PC-3 (cell line): ENCODE data around the gene ADAM15. TPM values are rescaled to one million over a fixed set of nuclear protein-coding genes. Genes with fewer than 3 reads are reported as not detected.

ENCODE experiments used
- ATAC-seq: fragments of 200-7000 bp; cut with Tn5 transposase; 2 replicates; pipeline ENCODE4 v1.9.1; 2020; ENCODE audit warnings: mild to moderate bottlenecking, moderate library complexity
- BruUV-seq: library from RNA; stranded (reverse); fragments of 400-500 nt; replicated peaks from 2 replicates; lab custom pipeline; 2021; lab: Mats Ljungman, UMichigan
- CTCF ChIA-PET: fragments of 300-600 bp; sonication (Branson Sonifier 250); formaldehyde crosslinking; loops from one replicate; lab custom pipeline; 2022; ENCODE audit warnings: antibody characterized with exemption; lab: Charles Lee
- POLR2A ChIA-PET: fragments of 300-600 bp; sonication (Branson Sonifier 250); formaldehyde crosslinking; loops from one replicate; lab custom pipeline; 2022; ENCODE audit warnings: antibody characterized with exemption; ENCODE audit not compliant: unreplicated experiment; lab: Charles Lee
- DNase-seq: peaks from one replicate; pipeline ENCODE4 v3.0.0-alpha.2; 2015
- H2AFZ ChIP-seq: fragments of 300-600 bp; sonication (generic); 2 replicates; pipeline ENCODE4 v1.6.0; 2016; ENCODE audit warnings: antibody characterized with exemption, low read length
- H3F3A ChIP-seq: fragments of 300-600 bp; sonication (generic); one replicate; pipeline ENCODE4 v1.6.0; 2017; ENCODE audit warnings: antibody characterized with exemption, low read length, control low read depth, mild to moderate bottlenecking; ENCODE audit not compliant: unreplicated experiment
- H3K27ac ChIP-seq: fragments of 300-600 bp; sonication (generic); 2 replicates; pipeline ENCODE4 v1.5.1; 2016; ENCODE audit warnings: mild to moderate bottlenecking, low read length
- H3K27me3 ChIP-seq: fragments of 300-600 bp; sonication (generic); 2 replicates; pipeline ENCODE4 v1.6.1; 2016; ENCODE audit warnings: low read length, mixed read lengths
- H3K36me3 ChIP-seq: fragments of 300-600 bp; sonication (generic); 2 replicates; pipeline ENCODE4 v1.6.1; 2016; ENCODE audit warnings: low read depth, mixed run types, low read length, mixed read lengths
- H3K4me1 ChIP-seq: fragments of 300-600 bp; sonication (generic); 2 replicates; pipeline ENCODE4 v1.5.1; 2016; ENCODE audit warnings: low read length; ENCODE audit not compliant: insufficient read depth
- H3K4me2 ChIP-seq: fragments of 300-600 bp; sonication (generic); 2 replicates; pipeline ENCODE4 v1.6.0; 2016; ENCODE audit warnings: low read length
- H3K4me3 ChIP-seq: fragments of 300-600 bp; sonication (generic); 2 replicates; pipeline ENCODE4 v1.5.1; 2016; ENCODE audit warnings: mild to moderate bottlenecking, low read length, mixed read lengths
- H3K79me2 ChIP-seq: fragments of 300-600 bp; sonication (generic); 2 replicates; pipeline ENCODE4 v1.6.1; 2017; ENCODE audit warnings: low read length, mixed read lengths
- H3K9ac ChIP-seq: fragments of 300-600 bp; sonication (generic); 2 replicates; pipeline ENCODE4 v1.6.0; 2016; ENCODE audit warnings: mild to moderate bottlenecking, low read length
- H3K9me2 ChIP-seq: fragments of 300-600 bp; sonication (generic); replicated peaks from 2 replicates; pipeline ENCODE4 v1.6.1; 2016; ENCODE audit warnings: mixed run types, low read length, mixed read lengths
- H3K9me3 ChIP-seq: fragments of 300-600 bp; sonication (generic); 2 replicates; pipeline ENCODE4 v1.6.1; 2016; ENCODE audit warnings: low read length, mixed read lengths
- H4K20me1 ChIP-seq: fragments of 300-600 bp; sonication (generic); 2 replicates; pipeline ENCODE4 v1.6.1; 2016; ENCODE audit warnings: low read length, mixed read lengths
- CTCF ChIP-seq: fragments of 300-600 bp; sonication (generic); conservative IDR thresholded peaks from 2 replicates; pipeline ENCODE4 v1.5.1; 2017; ENCODE audit warnings: antibody characterized with exemption, low read depth, mild to moderate bottlenecking, low read length
- EZH2 ChIP-seq: fragments of 300-600 bp; sonication (generic); IDR thresholded peaks from one replicate; pipeline ENCODE4 v1.6.1; 2017; ENCODE audit warnings: antibody characterized with exemption, mild to moderate bottlenecking, low read length; ENCODE audit not compliant: unreplicated experiment
- EZH2phosphoT487 ChIP-seq: fragments of 300-600 bp; sonication (generic); IDR thresholded peaks from 2 replicates; pipeline ENCODE4 v1.6.1; 2018; ENCODE audit warnings: mild to moderate bottlenecking, antibody characterized with exemption, low read length, borderline replicate concordance
- intact Hi-C: fragments of 100-400 bp; cut with micrococcal nuclease; formaldehyde crosslinking; loops from 2 replicates; pipeline ENCODE4 v1.9.0; 2023
- total RNA-seq: library from RNA; depleted of rRNA; stranded (reverse); fragments of >200 nt; gene quantifications from 2 replicates; pipeline ENCODE4 v1.2.3, GENCODE V29; 2014

Gene ADAM15
- total RNA-seq, 1 experiment from 2014 or later = 334 TPM

- DNase-seq (no peak), ATAC-seq (no peak)
- Histone ChIP-seq H3K9ac (no peak overlapping the region), H3K9me3 (no peaks in the 10 kb centered on the region), H3K9me2 (no peaks in the 10 kb centered on the region), H3K4me2 (no peak overlapping the region), H3F3A (no peaks in the 10 kb centered on the region), H2AFZ (no peak overlapping the region), H3K27ac (no peak overlapping the region), H3K36me3 (no peaks in the 10 kb centered on the region), H3K27me3 (peaks cover 17% of the 10 kb centered on the region), H3K4me3 (no peak overlapping the region), H4K20me1 (no peaks in the 10 kb centered on the region), H3K4me1 (peaks cover 35% of the 10 kb centered on the region), H3K79me2 (no peaks in the 10 kb centered on the region)
- CTCF ChIA-PET = interaction anchor here (0.5 kb wide), 1 partner anchor 11 kb away, joined by 3 read pairs; no protein-coding TSS in a partner anchor
- POLR2A ChIA-PET = no interaction called here
- intact Hi-C loops = no loop called here
- BruUV-seq = no TSS peak
- TF ChIP-seq EZH2phosphoT487 (no peak), EZH2 (no peak), CTCF (no peak)
Measured at GRCh38 chr1:155075535-155075934, 24.4 kb downstream of the ADAM15 start.

GRCh38 chr1:155076371-155076770 is 25.3 kb downstream of the ADAM15 start:
- no peak for DNase-seq

GRCh38 chr1:155077346-155077745 is 26.2 kb downstream of the ADAM15 start:
- ChIA-PET CTCF (no interaction called here), POLR2A (interaction anchor here (0.5 kb wide), 1 partner anchor 24 kb away, joined by 12 read pairs; no protein-coding TSS in a partner anchor)
- H3F3A ChIP-seq = no peaks in the 10 kb centered on the region
- no peaks in the 10 kb centered on the region for H4K20me1 ChIP-seq
- no peaks in the 10 kb centered on the region for H3K79me2 ChIP-seq
- no peaks in the 10 kb centered on the region for H3K9me3 ChIP-seq
- no TSS peak for BruUV-seq
- no peaks in the 10 kb centered on the region for H3K36me3 ChIP-seq
- H3K4me2 ChIP-seq = no peak overlapping the region
- no peak for DNase-seq
- ATAC-seq = no peak
- no peak for TF ChIP-seq EZH2
- TF ChIP-seq CTCF = no peak
- no peak for TF ChIP-seq EZH2phosphoT487
- no peak overlapping the region for H2AFZ ChIP-seq
- peaks cover 35% of the 10 kb centered on the region for H3K27me3 ChIP-seq
- peaks cover 44% of the 10 kb centered on the region for H3K4me1 ChIP-seq
- intact Hi-C loops = no loop called here
- H3K4me3 ChIP-seq = no peak overlapping the region
- no peak overlapping the region for H3K27ac ChIP-seq
- H3K9ac ChIP-seq = no peak overlapping the region
- H3K9me2 ChIP-seq = no peaks in the 10 kb centered on the region

More at GRCh38 chr1:155076371-155076770, 25.3 kb downstream of the ADAM15 start:
- no peak overlapping the region for H2AFZ ChIP-seq
- intact Hi-C loops = no loop called here
- H4K20me1 ChIP-seq = no peaks in the 10 kb centered on the region
- ChIA-PET CTCF (no interaction called here), POLR2A (interaction anchor here (0.6 kb wide), 1 partner anchor 28 kb away, joined by 4 read pairs; no protein-coding TSS in a partner anchor)
- H3K4me2 ChIP-seq = no peak overlapping the region
- ATAC-seq = no peak
- H3K27ac ChIP-seq = no peak overlapping the region
- peaks cover 36% of the 10 kb centered on the region for H3K4me1 ChIP-seq
- no TSS peak for BruUV-seq
- no peak overlapping the region for H3K4me3 ChIP-seq
- no peak overlapping the region for H3K9ac ChIP-seq
- H3K27me3 ChIP-seq = peaks cover 25% of the 10 kb centered on the region
- H3K9me2 ChIP-seq = no peaks in the 10 kb centered on the region
- H3K36me3 ChIP-seq = no peaks in the 10 kb centered on the region
- no peaks in the 10 kb centered on the region for H3F3A ChIP-seq
- H3K9me3 ChIP-seq = no peaks in the 10 kb centered on the region
- TF ChIP-seq EZH2phosphoT487 = no peak
- no peak for TF ChIP-seq EZH2
- H3K79me2 ChIP-seq = no peaks in the 10 kb centered on the region
